ENCODE measurements around the gene KRTAP9-6. TPM values are rescaled to one million over a fixed set of nuclear protein-coding genes. Genes with fewer than 3 reads are reported as not detected.
"Not testable (repeated sequence)": the region's sequence is repeated elsewhere in the genome, so short reads cannot be mapped to it uniquely, and the experiment has no call there.

Gene KRTAP9-6
- total and polyA plus RNA-seq, 5 donors: not detected

DNA sequence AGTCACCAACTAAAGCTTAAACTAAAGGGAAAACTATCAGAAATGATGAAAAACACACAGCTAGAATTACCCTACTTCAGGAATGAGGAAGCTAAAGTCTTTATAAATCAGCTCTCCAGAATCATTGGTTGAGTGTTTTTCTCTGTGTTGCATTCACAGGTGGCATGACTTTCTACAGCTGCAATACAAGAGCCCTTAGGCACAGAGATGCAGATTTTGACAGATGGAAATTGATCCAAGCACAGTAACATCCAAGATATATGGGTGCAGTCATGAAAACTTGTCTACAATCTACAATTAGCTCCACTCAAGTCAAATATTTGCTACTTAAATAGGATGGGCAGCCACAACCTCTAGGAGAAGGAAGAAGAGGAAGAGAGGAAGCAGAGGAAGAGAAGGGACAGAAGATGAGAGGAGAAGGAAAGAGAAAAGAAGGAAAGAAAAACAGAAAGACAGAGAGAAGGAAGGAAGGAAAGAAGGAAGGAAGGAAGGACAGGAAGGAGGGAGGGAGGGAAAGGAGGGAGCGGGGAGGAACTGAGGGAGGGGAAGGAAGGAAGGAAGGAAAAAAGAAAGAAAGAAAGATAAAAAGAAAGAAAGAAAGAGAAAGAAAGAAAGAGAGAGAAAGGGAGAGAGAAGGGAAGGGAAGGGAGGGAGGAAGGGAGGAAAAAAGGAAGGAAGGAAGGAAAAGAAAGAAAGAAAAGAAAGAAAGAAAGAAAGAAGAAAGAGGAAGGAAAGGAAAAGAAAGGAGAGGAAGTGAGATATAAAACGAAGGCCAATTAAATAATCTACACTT, 18.0 kb upstream of the KRTAP9-6 start:
- H3K9me3 ChIP-seq (ENCODE audit: control insufficient read depth, low read length); H3K27ac ChIP-seq (ENCODE audit: low read length); H3K4me3 ChIP-seq (ENCODE audit: low read length); intact Hi-C loops (cut with DNase I); H3K4me1 ChIP-seq (ENCODE audit: control insufficient read depth, insufficient read depth, low read length); DNase-seq; ATAC-seq; H3K27me3 ChIP-seq (ENCODE audit: control insufficient read depth, insufficient read depth): not testable (repeated sequence)
- WGBS: 45% methylated on average over 2 of the region's 2 CpGs

DNA sequence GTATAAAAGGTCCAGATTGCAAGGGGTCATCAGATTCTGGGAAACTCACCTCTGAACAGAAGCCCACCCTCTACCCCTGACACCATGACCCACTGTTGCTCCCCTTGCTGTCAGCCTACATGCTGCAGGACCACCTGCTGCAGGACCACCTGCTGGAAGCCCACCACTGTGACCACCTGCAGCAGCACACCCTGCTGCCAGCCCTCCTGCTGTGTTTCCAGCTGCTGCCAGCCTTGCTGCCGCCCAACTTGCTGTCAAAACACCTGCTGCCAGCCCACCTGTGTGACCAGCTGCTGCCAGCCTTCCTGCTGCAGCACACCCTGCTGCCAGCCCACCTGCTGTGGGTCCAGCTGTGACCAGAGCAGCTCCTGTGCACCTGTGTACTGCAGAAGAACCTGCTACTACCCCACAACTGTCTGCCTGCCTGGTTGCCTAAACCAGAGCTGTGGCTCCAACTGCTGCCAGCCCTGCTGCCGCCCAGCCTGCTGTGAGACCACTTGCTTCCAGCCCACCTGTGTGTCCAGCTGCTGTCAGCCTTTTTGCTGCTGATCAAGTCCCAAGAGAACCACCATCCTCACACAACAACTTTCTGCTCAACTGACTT, 15.4 kb upstream of the KRTAP9-6 start, which contains the start of gene KRTAP9-4:
Gene KRTAP9-4 (plus strand): TSS at position 51 of the 604 bp plus-strand sequence. CDS start 34 bp downstream, at position 85.
- H3K27ac ChIP-seq (ENCODE audit: low read length); H3K27me3 ChIP-seq (ENCODE audit: control insufficient read depth, insufficient read depth); intact Hi-C loops (cut with DNase I); H3K4me3 ChIP-seq (ENCODE audit: low read length); ATAC-seq; H3K4me1 ChIP-seq (ENCODE audit: control insufficient read depth, insufficient read depth, low read length); H3K9me3 ChIP-seq (ENCODE audit: control insufficient read depth, low read length); DNase-seq: not testable (repeated sequence)
- WGBS: 48% methylated on average over 2 of the region's 2 CpGs

DNA sequence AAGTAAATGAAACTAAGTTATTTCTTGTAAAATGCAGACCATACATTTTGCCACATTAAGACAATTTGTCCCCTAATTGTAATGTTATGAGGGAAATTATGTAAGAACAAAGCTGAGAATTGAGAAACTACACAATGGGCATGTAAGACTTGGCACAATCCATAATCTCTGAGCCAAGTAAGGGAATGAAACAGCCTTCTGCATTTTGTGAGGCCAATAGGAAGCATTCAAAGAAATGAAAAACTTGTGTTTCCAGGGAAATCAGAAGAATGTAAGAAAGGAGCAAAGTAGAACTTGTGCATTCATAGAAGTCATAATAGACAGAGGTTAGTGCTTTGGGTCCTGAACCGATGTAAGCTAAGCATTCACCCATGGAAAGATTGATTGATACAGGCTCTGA, 13.9 kb upstream of the KRTAP9-6 start:
- intact Hi-C loops (cut with DNase I): no loop called here
- WGBS: 91% methylated on average over 1 of the region's 1 CpG
- H3K4me3 ChIP-seq (ENCODE audit: low read length): no peak overlapping the region
- no peaks in the 10 kb centered on the region for H3K9me3 ChIP-seq (ENCODE audit: control insufficient read depth, low read length)
- DNase-seq (no peak), ATAC-seq (no peak)
- H3K27ac ChIP-seq (ENCODE audit: low read length): no peak overlapping the region
- H3K27me3 ChIP-seq (ENCODE audit: control insufficient read depth, insufficient read depth): no peaks in the 10 kb centered on the region
- H3K4me1 ChIP-seq (ENCODE audit: control insufficient read depth, insufficient read depth, low read length): no peaks in the 10 kb centered on the region

DNA sequence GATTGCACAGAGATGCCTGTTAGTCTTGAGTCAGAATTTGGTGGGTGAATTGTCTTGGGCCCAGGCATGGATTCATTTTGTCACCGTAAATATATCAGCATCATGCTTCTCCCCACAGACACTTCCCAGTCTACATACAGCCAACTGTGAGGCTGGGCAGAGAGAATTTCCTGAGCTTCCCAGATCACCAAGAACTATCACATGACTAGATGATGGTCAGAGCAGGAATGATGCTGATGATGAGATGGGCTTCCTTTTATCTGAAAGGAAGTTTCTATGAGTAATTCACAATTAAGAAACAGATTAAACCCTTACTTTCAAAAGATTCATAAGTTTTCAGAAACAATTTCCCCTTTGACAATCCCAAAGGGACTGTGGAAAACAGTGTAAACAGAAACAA, 10.3 kb upstream of the KRTAP9-6 start:
- Histone ChIP-seq H3K4me3 (ENCODE audit: low read length) (no peak overlapping the region), H3K27me3 (ENCODE audit: control insufficient read depth, insufficient read depth) (no peaks in the 10 kb centered on the region), H3K4me1 (ENCODE audit: control insufficient read depth, insufficient read depth, low read length) (no peaks in the 10 kb centered on the region), H3K27ac (ENCODE audit: low read length) (no peak overlapping the region), H3K9me3 (ENCODE audit: control insufficient read depth, low read length) (no peaks in the 10 kb centered on the region)
- 0% methylated on average over 1 of the region's 1 CpG for WGBS
- intact Hi-C loops (cut with DNase I): no loop called here
- no peak for ATAC-seq
- no peak for DNase-seq

DNA sequence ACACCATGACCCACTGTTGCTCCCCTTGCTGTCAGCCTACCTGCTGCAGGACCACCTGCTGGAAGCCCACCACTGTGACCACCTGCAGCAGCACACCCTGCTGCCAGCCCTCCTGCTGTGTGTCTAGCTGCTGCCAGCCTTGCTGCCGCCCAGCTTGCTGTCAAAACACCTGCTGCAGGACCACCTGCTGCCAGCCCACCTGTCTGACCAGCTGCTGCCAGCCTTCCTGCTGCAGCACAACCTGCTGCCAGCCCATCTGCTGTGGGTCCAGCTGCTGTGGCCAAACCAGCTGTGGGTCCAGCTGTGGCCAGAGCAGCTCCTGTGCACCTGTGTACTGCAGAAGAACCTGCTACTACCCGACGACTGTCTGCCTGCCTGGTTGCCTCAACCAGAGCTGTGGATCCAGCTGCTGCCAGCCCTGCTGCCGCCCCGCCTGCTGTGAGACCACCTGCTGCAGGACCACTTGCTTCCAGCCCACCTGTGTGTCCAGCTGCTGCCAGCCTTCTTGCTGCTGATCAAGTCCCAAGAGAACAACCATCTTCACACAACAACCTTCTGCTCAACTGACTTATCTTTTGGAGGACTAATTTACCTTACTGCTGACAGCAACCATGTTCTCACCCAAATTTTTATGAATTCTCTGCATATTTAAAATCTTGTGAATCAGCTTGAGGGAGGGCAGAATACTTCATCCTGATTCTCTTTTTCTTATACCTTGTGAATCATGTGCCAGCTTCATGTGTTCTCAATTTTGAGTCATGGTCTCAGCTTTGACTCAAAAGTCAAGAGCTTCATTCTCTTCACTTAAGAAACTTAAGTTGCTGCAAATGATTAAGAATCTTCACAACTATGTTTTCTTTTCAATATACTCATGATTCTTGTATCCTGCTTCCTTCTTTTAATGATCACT, 9.5 kb upstream of the KRTAP9-6 start, which contains the start of gene KRTAP9-9:
Gene KRTAP9-9 (plus strand): TSS at position 4 of the 910 bp plus-strand sequence.
- H3K9me3 ChIP-seq (ENCODE audit: control insufficient read depth, low read length); intact Hi-C loops (cut with DNase I); DNase-seq; ATAC-seq; H3K4me1 ChIP-seq (ENCODE audit: control insufficient read depth, insufficient read depth, low read length); H3K27ac ChIP-seq (ENCODE audit: low read length); H3K4me3 ChIP-seq (ENCODE audit: low read length); H3K27me3 ChIP-seq (ENCODE audit: control insufficient read depth, insufficient read depth): not testable (repeated sequence)
- WGBS: 64% methylated on average over 5 of the region's 5 CpGs

DNA sequence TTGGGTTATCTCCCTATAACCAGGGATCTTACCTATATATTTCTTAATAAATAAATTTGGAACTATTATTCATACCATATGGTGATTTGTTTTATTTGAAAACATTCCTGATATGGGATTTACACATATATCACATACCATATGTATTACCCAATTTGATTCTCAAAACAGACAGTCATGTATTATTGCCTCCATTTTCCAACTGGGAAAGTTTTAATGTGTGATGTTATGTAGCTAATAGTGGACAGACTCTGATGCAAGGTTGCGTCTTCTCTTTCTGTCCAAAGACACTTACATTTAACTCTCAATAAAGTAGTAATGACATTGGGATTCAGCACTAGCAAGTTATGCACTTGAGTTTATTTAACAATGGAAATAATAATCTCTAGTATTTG, 8.9 kb upstream of the KRTAP9-6 start:
- no peak for DNase-seq

DNA sequence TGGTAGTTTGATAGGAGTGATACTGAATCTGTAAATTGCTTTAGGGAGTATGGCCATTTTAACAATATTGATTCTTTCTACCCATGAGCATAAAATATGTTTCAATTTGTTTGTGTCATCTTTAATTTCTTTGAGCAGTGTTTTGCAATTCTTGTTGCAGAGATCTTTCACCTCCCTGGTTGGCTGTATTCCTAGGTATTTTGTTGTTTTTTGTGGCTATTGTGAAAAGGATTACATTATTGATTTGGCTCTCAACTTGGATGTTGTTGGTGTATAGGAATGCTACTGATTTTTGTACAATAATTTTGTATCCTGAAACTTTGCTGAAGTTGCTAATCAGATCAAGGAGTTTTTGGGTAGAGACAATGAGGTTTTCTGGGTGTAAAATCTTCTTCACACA, 6.8 kb upstream of the KRTAP9-6 start:
- intact Hi-C loops (cut with DNase I): no loop called here
- ATAC-seq (no peak), DNase-seq (no peak)
- H3K4me1 ChIP-seq (ENCODE audit: control insufficient read depth, insufficient read depth, low read length): no peaks in the 10 kb centered on the region
- H3K27me3 ChIP-seq (ENCODE audit: control insufficient read depth, insufficient read depth): no peaks in the 10 kb centered on the region
- no peaks in the 10 kb centered on the region for H3K9me3 ChIP-seq (ENCODE audit: control insufficient read depth, low read length)
- H3K4me3 ChIP-seq (ENCODE audit: low read length): no peak overlapping the region
- no peak overlapping the region for H3K27ac ChIP-seq (ENCODE audit: low read length)

More for the DNA sequence above, 8.9 kb upstream of the KRTAP9-6 start:
- no peak for ATAC-seq
- Histone ChIP-seq H3K4me1 (ENCODE audit: control insufficient read depth, insufficient read depth, low read length) (no peaks in the 10 kb centered on the region), H3K9me3 (ENCODE audit: control insufficient read depth, low read length) (no peaks in the 10 kb centered on the region), H3K4me3 (ENCODE audit: low read length) (no peak overlapping the region), H3K27ac (ENCODE audit: low read length) (no peak overlapping the region), H3K27me3 (ENCODE audit: control insufficient read depth, insufficient read depth) (no peaks in the 10 kb centered on the region)
- intact Hi-C loops (cut with DNase I): no loop called here
- WGBS: 93% methylated on average over 1 of the region's 1 CpG

DNA sequence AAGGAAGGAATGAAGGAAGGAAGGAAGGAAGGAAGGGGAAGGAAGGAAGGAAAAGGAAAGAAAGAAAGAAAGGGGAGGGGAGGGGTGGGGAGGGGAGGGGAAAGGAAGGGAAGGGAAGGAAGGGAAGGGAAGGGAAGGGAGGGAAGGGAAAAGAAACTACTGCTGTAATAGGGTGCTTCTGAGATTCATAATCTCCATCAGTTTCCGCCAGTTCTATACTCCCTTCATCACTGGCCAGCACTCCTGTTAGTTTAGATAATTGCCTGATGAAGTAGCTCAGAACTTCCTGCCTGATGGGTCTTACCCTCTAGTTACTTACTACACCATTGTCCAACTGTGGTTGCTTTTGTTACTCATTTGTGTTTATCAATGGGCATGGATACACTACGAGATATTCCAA, 2.0 kb upstream of the KRTAP9-6 start:
- Histone ChIP-seq H3K4me3 (ENCODE audit: low read length) (no peak overlapping the region), H3K27me3 (ENCODE audit: control insufficient read depth, insufficient read depth) (no peaks in the 10 kb centered on the region), H3K27ac (ENCODE audit: low read length) (no peak overlapping the region), H3K4me1 (ENCODE audit: control insufficient read depth, insufficient read depth, low read length) (no peaks in the 10 kb centered on the region), H3K9me3 (ENCODE audit: control insufficient read depth, low read length) (no peaks in the 10 kb centered on the region)
- intact Hi-C loops (cut with DNase I): no loop called here
- ATAC-seq (no peak), DNase-seq (no peak)
- WGBS: 78% methylated on average over 2 of the region's 2 CpGs

DNA sequence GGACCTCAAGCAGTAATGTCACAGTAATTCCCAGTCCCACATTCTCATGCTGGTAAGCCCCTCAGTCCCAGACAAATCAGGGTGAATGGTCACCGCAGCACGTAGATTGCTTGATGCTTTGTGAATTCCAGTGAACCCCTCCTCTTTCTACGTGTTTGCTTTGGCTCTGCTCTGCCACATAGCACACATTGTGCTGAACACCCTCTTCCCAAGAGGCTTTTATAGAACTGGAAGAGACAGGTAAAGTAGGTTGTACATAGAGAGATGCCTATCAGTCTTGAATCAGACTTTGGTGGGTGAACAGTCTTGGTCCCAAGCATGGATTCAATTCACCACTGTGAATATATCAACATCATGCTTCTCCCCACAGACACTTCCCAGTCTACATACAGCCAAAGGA, 579 bp upstream of the KRTAP9-6 start:
- H3K4me1 ChIP-seq (ENCODE audit: control insufficient read depth, insufficient read depth, low read length): no peaks in the 10 kb centered on the region
- 73% methylated on average over 3 of the region's 3 CpGs for WGBS
- no peaks in the 10 kb centered on the region for H3K27me3 ChIP-seq (ENCODE audit: control insufficient read depth, insufficient read depth)
- intact Hi-C loops (cut with DNase I): no loop called here
- no peak for ATAC-seq
- no peaks in the 10 kb centered on the region for H3K9me3 ChIP-seq (ENCODE audit: control insufficient read depth, low read length)
- no peak overlapping the region for H3K4me3 ChIP-seq (ENCODE audit: low read length)
- no peak for DNase-seq
- no peak overlapping the region for H3K27ac ChIP-seq (ENCODE audit: low read length)

DNA sequence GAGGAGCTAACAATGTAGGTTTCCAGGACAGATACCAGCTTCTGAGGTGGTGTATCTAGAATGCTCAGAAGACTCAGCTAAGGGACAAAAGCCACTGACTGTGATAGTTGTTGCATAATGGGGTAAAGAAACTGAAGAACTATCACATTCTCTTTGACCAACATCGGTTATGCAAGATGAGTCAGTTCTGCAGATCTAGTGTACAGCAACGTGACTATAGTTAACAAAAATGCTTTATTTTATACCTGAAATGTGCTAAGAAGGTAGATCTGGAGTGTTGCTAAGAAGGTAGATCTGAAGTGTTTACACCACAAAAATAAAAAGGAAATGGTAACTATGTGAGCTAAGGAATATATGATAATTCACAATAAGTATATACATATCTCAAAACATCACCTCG, 2.5 kb downstream of the KRTAP9-6 start:
- Histone ChIP-seq H3K4me1 (ENCODE audit: control insufficient read depth, insufficient read depth, low read length) (no peaks in the 10 kb centered on the region), H3K9me3 (ENCODE audit: control insufficient read depth, low read length) (no peaks in the 10 kb centered on the region), H3K27ac (ENCODE audit: low read length) (no peak overlapping the region), H3K4me3 (ENCODE audit: low read length) (no peak overlapping the region), H3K27me3 (ENCODE audit: control insufficient read depth, insufficient read depth) (no peaks in the 10 kb centered on the region)
- no CpG with 5 or more reads among the region's 3 CpGs for WGBS
- DNase-seq: no peak
- no peak for ATAC-seq
- intact Hi-C loops (cut with DNase I): no loop called here

DNA sequence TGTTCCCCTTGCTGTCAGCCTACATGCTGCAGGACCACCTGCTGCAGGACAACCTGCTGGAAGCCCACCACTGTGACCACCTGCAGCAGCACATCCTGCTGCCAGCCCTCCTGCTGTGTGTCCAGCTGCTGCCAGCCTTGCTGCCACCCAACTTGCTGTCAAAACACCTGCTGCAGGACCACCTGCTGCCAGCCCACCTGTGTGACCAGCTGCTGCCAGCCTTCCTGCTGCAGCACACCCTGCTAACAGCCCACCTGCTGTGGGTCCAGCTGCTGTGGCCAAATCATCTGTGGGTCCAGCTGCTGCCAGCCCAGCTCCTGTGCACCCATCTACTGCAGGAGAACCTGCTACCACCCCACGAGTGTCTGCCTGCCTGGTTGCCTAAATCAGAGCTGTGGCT, 6.1 kb downstream of the KRTAP9-6 start:
- DNase-seq; H3K27me3 ChIP-seq (ENCODE audit: control insufficient read depth, insufficient read depth); ATAC-seq; H3K4me3 ChIP-seq (ENCODE audit: low read length); H3K27ac ChIP-seq (ENCODE audit: low read length); H3K4me1 ChIP-seq (ENCODE audit: control insufficient read depth, insufficient read depth, low read length); intact Hi-C loops (cut with DNase I); H3K9me3 ChIP-seq (ENCODE audit: control insufficient read depth, low read length): not testable (repeated sequence)
- no CpG with 5 or more reads among the region's 1 CpG for WGBS
